ENCODE measurements around the gene IFTAP. TPM values are rescaled to one million over a fixed set of nuclear protein-coding genes. Genes with fewer than 3 reads are reported as not detected.

IFTAP gene
- total RNA-seq, 1 experiment from 2014 or later: 19.9 TPM

DNA sequence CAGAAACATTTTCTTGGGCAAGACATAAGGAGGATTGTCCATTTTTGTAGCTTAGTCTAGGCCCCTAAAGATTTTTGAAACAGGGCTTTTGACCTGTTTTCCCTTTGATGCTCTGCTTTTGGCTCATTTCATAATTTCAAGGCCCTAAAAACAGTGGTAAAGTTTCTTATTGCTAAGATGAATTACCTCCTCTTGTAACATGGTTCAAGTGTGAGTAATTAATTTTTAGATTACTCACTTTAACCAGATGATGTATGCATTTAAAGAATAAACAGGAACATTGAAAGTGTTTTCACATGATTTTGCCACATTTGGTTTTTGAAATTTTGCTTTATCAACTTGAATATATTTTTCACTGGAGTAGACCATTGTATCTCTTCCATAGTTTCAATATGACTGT, 2.6 kb downstream of the IFTAP start:
- DNase-seq: no peak
- no peak overlapping the region for H3K4me3 Mint-ChIP-seq
- no peak overlapping the region for H4K8ac ChIP-seq (replicated peaks; ENCODE audit: insufficient read length, low read depth, low read length)
- TF ChIP-seq, protein P1, sequence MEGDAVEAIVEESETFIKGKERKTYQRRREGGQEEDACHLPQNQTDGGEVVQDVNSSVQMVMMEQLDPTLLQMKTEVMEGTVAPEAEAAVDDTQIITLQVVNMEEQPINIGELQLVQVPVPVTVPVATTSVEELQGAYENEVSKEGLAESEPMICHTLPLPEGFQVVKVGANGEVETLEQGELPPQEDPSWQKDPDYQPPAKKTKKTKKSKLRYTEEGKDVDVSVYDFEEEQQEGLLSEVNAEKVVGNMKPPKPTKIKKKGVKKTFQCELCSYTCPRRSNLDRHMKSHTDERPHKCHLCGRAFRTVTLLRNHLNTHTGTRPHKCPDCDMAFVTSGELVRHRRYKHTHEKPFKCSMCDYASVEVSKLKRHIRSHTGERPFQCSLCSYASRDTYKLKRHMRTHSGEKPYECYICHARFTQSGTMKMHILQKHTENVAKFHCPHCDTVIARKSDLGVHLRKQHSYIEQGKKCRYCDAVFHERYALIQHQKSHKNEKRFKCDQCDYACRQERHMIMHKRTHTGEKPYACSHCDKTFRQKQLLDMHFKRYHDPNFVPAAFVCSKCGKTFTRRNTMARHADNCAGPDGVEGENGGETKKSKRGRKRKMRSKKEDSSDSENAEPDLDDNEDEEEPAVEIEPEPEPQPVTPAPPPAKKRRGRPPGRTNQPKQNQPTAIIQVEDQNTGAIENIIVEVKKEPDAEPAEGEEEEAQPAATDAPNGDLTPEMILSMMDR (conservative IDR thresholded peaks at IDR 0.05): no peak
- H3K9me3 Mint-ChIP-seq: no peaks in the 10 kb centered on the region
- H4K5ac ChIP-seq (ENCODE audit: insufficient read length, low read depth, low read length): no peak overlapping the region
- no peak overlapping the region for H3K27ac Mint-ChIP-seq
- H3T11ph ChIP-seq (ENCODE audit: low read length): no peak overlapping the region
- H2BK120ac ChIP-seq (ENCODE audit: low read depth, low read length, poor library complexity, severe bottlenecking): no peak overlapping the region
- no peak overlapping the region for H4K91ac ChIP-seq (ENCODE audit: insufficient read length, low read depth, low read length)
- no peak overlapping the region for H3K4ac ChIP-seq (ENCODE audit: low read depth, low read length)
- H2AFZ ChIP-seq (ENCODE audit: low read length): no peak overlapping the region
- H3K9me3 ChIP-seq (ENCODE audit: control insufficient read depth, low read depth, low read length): no peaks in the 10 kb centered on the region
- H3K79me1 ChIP-seq (ENCODE audit: insufficient read depth, low read depth, low read length, poor library complexity, severe bottlenecking): no peaks in the 10 kb centered on the region
- no peak overlapping the region for H2AK5ac ChIP-seq (ENCODE audit: insufficient read length, low read length)
- H3K27ac ChIP-seq (ENCODE audit: insufficient read length, low read depth, low read length): no peak overlapping the region
- H3K79me2 ChIP-seq (ENCODE audit: insufficient read depth, low read length): no peaks in the 10 kb centered on the region
- H3K4me2 ChIP-seq (ENCODE audit: insufficient read depth, insufficient read length, low read length): no peak overlapping the region
- H3K4me1 ChIP-seq (ENCODE audit: insufficient read depth, low read length): no peaks in the 10 kb centered on the region
- no peak overlapping the region for H3K56ac ChIP-seq (ENCODE audit: insufficient read length, low read depth, low read length)
- H3K23ac ChIP-seq (ENCODE audit: insufficient read length, low read depth, low read length): no peak overlapping the region
- no peak overlapping the region for H3K18ac ChIP-seq (ENCODE audit: insufficient read length, low read depth, low read length)
- no peak overlapping the region for H2BK20ac ChIP-seq (ENCODE audit: low read depth, low read length, poor library complexity, severe bottlenecking)
- no peak overlapping the region for H2BK15ac ChIP-seq (ENCODE audit: low read depth, low read length)
- H3K27me3 ChIP-seq (ENCODE audit: insufficient read depth, low read length): no peaks in the 10 kb centered on the region
- no peaks in the 10 kb centered on the region for H4K20me1 ChIP-seq (ENCODE audit: control insufficient read depth, insufficient read depth, insufficient read length)
- H3K23me2 ChIP-seq (ENCODE audit: insufficient read length, low read depth, low read length, poor library complexity, severe bottlenecking): no peaks in the 10 kb centered on the region
- no peaks in the 10 kb centered on the region for H3K36me3 Mint-ChIP-seq (ENCODE audit: insufficient read depth in 1 of 3, low read depth in 3 of 3)
- peaks cover 5 to 6% of the 10 kb centered on the region in 2 experiments for H3K4me1 Mint-ChIP-seq
- no peak overlapping the region for H2BK5ac ChIP-seq (ENCODE audit: insufficient read length, low read length)
- no peak overlapping the region for H2BK12ac ChIP-seq (ENCODE audit: insufficient read length, low read depth, low read length)
- H3K14ac ChIP-seq (ENCODE audit: insufficient read depth, low read length): no peak overlapping the region
- peaks cover 10% of the 10 kb centered on the region for H3K27me3 Mint-ChIP-seq (ENCODE audit: low read depth)
- H3K9ac ChIP-seq (ENCODE audit: extremely low read depth, insufficient read length, low read length): no peak overlapping the region

Measured in H9 (cell line).